G401 (cell line): Measurements from ENCODE around the gene HPCAL1. TPM values are rescaled to one million over a fixed set of nuclear protein-coding genes. Genes with fewer than 3 reads are reported as not detected.
A peak's percentile ranks its signal among the peaks of the same experiment; 100 is the strongest.
"Not testable (repeated sequence)": the region's sequence is repeated elsewhere in the genome, so short reads cannot be mapped to it uniquely, and the experiment has no call there.

Experiments
- DNase-seq: peaks from one replicate; pipeline ENCODE4 v3.0.0-alpha.2; 2015; ENCODE audit warnings: low spot score
- in situ Hi-C: cut with HindIII; loops from 2 replicates; pipeline ENCODE4 v1.10.0; 2016; ENCODE audit warnings: low sequenced_read_pairs, mixed read lengths
- total RNA-seq: library from RNA; depleted of rRNA; stranded (reverse); fragments of >200 nt; shearing (Covaris generic); gene quantifications from 2 replicates; pipeline ENCODE4 v1.2.3, GENCODE V29; 2014

HPCAL1 gene
- total RNA-seq, 1 experiment from 2014 or later: 34.8 TPM

- in situ Hi-C loops: loop anchor here (25.0 kb wide), 1 partner anchor 326 kb away; the partner anchor contains the start of gene RRM2
- DNase-seq: no peak
Measured at GRCh38 chr2:10437806-10438205, 135.1 kb downstream of the HPCAL1 start.

DNA sequence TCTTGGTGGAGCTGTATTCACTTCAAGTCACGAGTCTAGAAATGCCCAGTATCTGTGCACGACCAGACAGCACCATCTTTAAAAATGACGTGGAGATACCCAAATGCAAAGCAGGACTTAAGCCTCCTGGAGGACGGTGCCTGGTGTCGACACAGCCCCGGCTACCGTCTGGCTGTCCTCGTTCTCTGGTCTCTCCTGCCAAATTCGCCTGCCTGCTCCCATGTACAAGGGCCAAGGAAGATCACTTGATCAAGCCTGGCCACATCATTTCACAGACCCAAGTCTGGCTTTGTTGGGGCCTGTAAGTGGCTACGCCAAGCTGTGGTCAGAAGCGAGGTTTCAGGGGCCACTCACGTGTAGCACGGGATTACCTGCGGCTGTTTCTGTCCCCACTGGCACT is 136.0 kb downstream of the HPCAL1 start:
- DNase-seq: peak; percentile 55
- in situ Hi-C loops: loop anchor here (25.0 kb wide), 1 partner anchor 326 kb away; the partner anchor contains the start of gene RRM2

DNA sequence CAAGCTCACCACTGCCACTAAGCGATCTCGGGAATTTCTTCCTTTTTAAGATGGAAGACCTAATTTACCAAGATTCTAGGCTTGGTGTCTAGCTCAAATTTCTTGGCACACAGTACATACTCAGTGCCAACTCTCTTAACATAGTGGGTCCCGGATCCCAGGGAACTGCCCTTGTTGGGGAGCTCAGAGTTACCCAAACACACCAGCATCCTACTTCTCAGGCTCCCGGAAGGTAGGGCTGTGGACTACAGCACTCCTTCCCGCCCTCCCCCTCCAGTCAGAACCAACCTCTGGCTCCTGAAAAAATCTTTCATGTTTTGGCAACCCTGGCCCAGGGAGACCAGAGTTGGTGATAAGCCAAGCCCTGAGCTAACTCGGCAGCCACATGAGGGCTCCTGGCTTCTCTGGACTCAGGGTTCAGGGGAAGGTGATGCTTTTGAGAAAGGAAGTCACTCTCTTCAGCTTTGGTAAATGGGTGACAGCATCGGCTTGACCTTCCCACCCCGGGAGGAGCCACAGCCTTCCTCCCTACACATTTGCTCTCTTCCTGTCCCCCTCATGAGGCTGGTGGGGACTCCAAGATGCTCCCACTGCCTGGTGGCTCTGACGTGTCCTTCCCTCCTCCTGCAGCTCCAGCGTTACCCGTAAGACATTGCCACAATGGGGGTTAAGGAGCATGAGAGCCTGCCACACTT is 136.6 kb downstream of the HPCAL1 start:
- in situ Hi-C loops: loop anchor here (25.0 kb wide), 1 partner anchor 327 kb away; the partner anchor contains the start of gene RRM2
- DNase-seq: peak; percentile 32

DNA sequence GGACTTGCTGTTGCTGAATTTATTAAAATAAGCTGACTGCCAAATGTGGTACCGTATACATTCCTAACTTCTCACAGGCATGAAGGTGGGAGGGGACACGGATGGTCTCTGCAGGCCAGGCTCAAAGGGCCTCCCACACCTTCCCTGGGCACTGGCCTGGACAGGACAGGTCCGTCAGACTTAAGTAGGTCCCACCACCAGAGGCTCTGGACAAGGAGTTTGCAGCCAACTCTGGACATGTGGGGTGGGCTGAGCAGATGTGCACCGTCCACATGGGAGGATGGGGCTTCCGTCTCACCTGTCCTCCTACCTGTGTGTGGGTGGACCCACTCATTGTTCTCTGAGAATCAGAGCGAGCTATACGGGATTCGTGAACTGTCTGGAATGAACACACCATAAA is 137.3 kb downstream of the HPCAL1 start:
- in situ Hi-C loops: loop anchor here (25.0 kb wide), 1 partner anchor 328 kb away; the partner anchor contains the start of gene RRM2
- DNase-seq: no peak

DNA sequence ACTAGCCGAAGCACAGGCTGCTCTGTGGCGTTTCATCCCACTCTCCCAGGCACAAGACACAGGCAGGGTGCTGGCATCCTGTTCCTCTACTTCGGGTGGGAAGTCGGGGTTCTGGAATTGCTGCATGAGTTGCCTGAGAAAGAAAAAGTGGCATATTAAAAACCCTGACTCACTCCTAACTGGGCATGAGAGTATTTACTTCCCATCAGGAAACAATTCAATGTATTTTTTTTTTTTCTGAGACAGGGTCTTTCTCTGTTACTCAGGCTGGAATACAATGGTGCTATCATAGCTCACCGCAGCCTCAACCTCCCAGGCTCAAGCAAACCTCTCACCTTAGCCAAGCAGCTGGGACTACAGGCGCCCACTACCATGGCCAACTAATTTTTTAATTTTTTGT is 138.0 kb downstream of the HPCAL1 start:
- DNase-seq: no peak
- in situ Hi-C loops: loop anchor here (25.0 kb wide), 1 partner anchor 328 kb away; the partner anchor contains the start of gene RRM2

- in situ Hi-C loops: loop anchor here (25.0 kb wide), 1 partner anchor 330 kb away; the partner anchor contains the start of gene RRM2
- no peak for DNase-seq
Measured at GRCh38 chr2:10441948-10442347, 139.2 kb downstream of the HPCAL1 start.

GRCh38 chr2:10442469-10443126 is 139.9 kb downstream of the HPCAL1 start:
- not testable (repeated sequence) for DNase-seq
- in situ Hi-C loops: loop anchor here (25.0 kb wide), 1 partner anchor 330 kb away; the partner anchor contains the start of gene RRM2

GRCh38 chr2:10444463-10444862 is 141.8 kb downstream of the HPCAL1 start:
- no peak for DNase-seq
- in situ Hi-C loops: loop anchor here (25.0 kb wide), 1 partner anchor 332 kb away; the partner anchor contains the start of gene RRM2

DNA sequence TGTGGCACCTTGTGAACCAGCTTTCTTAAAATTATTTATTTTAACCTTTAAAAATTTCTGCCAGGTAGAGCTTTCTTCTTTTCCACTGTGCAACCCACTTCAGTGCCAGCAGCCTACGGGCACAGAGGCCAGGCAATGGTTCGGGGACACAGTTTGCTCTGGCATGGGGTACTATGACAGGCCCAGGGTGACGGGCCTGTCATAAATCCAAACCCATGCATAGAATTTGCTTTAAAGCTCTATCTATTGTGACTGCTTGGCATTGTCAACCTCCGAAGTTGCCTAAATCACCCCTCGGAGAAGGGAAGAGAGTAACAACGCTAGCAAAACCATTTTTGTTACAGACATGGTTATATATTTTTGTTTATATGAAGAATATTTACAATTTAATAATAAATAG is 143.9 kb downstream of the HPCAL1 start:
- DNase-seq: no peak
- in situ Hi-C loops: loop anchor here (25.0 kb wide), 1 partner anchor 334 kb away; the partner anchor contains the start of gene RRM2

- in situ Hi-C loops: loop anchor here (25.0 kb wide), 1 partner anchor 335 kb away; the partner anchor contains the start of gene RRM2
- peak; percentile 67 for DNase-seq
Measured at GRCh38 chr2:10447300-10447894, 144.7 kb downstream of the HPCAL1 start.

GRCh38 chr2:10447895-10448575 is 145.3 kb downstream of the HPCAL1 start, which contains the start of gene ODC1:
TSS of gene ODC1 (minus strand) at chr2:10448327. CDS start at chr2:10445032, 3,295 bp downstream.
- in situ Hi-C loops: loop anchor here (25.0 kb wide), 1 partner anchor 336 kb away; the partner anchor contains the start of gene RRM2
- peak; percentile 85 for DNase-seq

DNA sequence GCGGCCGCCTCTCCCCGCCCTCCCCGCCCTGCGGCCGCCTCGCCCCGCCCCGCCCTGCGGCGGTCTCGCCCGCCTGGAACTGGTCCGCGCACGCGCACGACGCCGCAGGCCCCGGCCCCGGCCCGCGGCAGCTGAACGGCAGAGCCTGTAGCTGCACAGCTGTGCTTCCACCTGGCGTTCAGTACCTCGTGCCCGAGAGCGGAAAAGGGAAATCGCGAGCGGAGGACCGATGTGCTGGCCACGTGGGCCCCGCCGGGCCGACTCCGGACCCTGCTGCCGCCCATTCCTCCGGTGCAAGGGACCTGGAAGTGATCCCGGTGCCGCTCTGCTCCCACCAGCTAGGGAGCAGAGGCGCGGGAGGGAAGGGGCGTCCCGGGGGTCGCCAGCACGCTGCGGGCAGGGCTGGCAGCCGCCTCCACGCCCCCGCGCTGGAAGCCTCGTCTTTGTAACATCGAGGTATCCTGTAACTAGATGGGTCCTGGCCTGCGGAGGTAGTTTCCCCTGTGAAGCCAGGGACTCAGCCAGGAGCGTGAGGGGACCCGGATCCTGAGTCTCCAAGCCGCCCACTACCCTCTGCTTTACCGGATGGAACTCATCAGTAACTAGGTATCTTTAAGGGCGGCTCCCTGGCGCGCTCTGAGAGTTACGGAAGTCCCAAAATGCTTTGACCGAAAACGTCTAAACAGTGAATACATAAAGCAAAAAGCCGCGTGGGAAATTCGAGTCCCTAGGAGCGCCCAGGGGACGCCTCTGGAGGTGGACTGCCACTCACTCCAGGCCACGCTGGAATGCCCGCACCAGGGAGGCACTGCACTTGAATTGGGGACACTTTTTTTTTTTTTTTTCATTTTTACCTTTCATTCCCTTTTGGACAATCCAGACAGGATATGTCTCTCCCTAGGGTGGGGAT is 146.1 kb downstream of the HPCAL1 start:
- in situ Hi-C loops: loop anchor here (25.0 kb wide), 1 partner anchor 337 kb away; the partner anchor contains the start of gene RRM2
- DNase-seq: peak; percentile 34

GRCh38 chr2:10449486-10449831 is 146.8 kb downstream of the HPCAL1 start:
- in situ Hi-C loops: loop anchor here (25.0 kb wide), 1 partner anchor 337 kb away; the partner anchor contains the start of gene RRM2
- DNase-seq: no peak

DNA sequence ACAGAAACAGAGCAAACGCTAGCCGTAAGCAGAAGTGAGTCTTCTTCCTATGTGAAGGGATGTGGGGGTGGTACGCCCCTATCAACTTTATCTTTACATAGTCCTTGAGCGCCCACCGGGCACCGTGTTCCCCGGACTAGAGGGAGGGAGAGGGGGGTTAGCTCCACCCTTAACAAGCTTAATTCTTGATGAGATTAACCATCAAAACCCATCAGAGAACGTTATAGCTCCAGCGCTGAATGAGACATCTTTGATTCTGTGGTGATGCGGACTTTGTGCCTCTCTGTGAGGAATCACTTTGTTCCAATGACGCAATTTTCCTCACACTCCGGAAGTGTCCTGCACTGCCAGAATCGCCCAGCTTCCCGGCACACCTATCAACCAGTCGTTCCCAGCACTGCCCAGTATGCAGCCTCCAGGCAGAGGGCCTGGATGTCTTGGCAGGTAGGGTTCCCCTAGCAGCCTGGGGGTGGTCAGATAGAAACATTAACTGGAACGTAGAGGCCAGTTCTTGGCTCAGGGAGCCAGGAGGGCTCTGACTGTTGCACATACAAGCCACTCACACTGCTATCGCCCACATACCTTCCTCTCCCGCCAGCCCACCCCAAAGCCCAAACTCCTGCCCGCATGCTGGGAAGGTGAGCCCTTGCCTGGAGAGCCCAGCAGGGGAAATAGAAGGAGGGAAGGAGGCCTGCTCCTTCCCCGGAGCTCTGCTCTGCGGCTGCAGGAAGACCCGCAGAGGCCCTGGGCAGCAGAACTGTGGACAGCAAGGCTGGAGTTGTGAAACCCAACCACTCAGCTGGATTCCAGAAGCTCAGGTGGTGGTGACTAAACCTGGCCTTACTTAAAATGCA is 147.4 kb downstream of the HPCAL1 start:
- no peak for DNase-seq
- in situ Hi-C loops: loop anchor here (25.0 kb wide), 1 partner anchor 338 kb away; the partner anchor contains the start of gene RRM2

- no peak for DNase-seq
- in situ Hi-C loops: no loop called here
Measured at GRCh38 chr2:10451819-10452218, 149.1 kb downstream of the HPCAL1 start.

DNA sequence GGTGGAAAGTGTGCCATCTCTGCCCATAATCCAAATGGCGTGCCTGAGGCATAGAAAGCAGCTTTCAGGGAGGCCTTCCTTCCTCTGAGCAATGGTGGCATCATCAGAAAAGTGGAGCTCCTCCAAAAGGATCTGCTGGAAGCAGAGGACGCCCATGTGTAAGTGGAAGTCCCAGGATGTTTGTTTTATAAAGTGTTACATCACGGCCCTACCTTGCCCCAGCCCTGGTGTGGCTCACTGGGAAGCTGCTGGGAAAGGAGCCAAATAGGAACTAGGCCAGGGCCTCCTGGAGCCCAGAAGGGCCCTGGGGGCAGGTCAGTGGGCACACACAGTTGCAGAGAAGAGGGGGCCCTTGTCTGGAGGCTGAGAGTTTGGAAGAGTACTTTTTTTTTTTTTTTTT is 149.6 kb downstream of the HPCAL1 start:
- in situ Hi-C loops: no loop called here
- no peak for DNase-seq
